Left hindlimb (tissue), 1 donor: ENCODE data around the gene CTSE.

Experiments
- DNase-seq: peaks from one replicate; pipeline ENCODE4 v3.0.0-alpha.2; 2018

Gene CTSE

DNA sequence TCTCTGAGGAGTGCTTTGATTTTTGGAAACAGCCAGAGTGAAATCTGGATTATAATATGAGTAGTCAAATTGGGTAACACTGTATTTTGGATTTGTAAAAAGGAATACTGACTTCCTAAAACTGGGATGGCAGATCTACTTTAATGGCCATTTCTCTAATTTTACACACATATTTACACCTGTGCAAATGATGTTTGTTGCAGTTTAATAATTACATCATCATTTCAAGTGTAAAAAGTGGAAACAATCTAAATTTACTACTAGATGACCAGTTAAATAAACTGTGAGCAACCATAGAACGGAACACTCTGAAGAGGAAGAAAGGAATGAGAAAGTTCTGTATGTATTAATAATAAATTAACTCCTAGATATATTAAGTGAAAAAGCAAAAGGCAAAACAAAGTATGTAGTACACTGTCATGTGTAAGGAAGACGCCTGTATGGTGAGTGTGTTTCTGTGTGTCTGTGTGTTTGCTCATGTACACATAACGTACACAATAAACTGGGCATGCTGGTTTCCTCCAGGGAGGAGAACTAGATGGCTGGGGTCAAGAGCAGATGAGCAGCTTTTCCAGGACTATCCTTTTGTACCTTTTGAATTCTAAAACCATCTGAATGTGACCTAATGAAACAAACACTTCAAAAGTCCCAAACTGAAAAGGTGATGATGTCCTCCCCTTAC, 26.4 kb upstream of the CTSE start:
- no peak for DNase-seq

DNA sequence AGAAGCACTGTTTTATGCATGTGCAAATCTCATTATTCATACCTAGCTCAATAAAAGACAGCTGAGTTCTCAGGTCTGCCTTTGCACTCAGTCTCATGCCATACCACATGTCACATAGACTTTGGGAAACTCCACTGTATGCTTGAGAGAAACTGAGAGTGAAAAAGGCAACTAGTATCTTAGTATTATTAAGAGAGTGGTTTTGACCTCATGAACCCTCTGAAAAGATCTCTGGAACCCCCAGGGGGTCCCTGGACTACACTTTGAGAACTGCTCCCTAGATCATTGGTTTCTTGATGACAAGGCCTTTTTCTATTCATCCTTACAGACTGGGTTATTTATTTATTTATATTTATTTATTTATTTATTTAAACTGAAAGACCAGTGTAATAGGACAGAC, 25.6 kb upstream of the CTSE start:
- no peak for DNase-seq

DNA sequence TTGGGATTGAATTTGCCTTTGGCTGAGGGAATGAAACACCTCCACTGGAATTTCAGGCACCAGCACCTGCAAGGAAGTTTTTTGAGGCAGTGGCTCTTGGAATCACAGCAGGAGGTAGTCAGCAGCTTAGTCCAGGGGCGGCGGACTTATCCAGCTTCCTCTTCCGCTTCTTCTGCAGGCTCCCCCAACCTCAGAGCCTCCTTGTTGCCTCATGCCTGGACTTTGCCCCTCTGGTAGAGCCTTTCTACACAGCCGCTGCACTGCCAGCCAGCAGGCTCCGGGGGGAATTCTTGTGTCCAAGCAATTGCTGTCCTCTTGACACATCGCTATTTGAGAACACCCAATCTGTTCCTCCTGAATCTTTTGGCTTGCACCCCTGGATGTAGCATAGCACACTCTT, 24.9 kb upstream of the CTSE start:
- DNase-seq: no peak

DNA sequence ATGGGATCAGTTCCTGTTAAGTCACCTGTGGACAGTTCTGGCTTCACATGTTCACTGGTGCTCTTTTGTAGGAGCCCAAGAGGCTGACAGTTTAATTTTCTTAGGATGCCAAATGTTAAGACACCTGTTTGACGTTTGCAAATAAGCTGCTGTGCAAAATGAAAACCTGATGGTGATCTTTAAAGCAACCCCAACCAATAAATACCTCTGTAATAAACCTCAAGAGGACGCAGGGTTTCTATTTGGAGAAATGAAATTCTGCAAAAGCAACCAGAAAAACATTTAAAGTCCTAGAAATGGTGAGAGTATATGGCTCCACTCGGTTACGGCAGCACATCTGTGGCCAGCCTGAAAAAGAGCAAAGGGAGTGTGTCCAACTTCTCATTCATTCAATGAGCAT, 23.6 kb upstream of the CTSE start:
- no peak for DNase-seq

DNA sequence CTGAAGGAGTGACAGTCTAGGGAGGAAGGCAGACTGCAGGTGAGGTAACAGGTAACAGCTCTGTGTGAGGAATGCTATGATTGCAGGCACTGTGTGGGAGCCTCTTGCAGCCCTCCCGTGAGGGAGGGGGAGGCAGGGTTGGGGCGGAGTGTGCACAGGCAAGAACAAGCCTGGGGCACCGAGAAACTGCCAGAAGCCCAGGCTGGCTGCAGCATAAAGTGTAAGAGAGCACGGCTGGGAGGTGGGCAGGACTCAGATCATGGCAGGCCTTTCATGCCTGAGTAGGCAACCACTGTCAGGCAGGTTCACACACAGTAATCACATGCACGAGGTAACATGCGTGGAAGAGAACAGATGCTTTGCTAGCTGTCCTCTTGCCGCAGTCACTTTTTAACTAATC, 17.9 kb upstream of the CTSE start:
- DNase-seq: no peak

DNA sequence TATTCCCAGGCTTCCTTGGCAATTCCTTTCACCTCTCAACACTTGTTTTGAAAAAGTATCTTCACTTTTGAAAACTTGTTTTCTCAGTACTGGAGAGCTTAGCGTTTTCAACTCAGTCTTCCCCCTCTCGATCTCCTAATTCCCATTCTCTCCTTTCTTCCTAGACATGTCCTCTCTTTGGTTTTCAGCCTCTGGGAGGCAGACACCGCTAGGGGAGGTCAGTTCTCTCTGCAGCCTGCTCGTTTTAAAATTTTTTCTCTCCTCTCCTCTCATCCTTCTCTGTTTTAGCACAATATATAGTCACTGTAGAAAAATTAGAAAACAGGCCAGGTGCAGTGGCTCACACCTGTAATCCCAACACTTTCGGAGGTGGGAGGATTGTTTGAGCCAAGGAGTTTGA, 16.6 kb upstream of the CTSE start:
- DNase-seq: no peak

DNA sequence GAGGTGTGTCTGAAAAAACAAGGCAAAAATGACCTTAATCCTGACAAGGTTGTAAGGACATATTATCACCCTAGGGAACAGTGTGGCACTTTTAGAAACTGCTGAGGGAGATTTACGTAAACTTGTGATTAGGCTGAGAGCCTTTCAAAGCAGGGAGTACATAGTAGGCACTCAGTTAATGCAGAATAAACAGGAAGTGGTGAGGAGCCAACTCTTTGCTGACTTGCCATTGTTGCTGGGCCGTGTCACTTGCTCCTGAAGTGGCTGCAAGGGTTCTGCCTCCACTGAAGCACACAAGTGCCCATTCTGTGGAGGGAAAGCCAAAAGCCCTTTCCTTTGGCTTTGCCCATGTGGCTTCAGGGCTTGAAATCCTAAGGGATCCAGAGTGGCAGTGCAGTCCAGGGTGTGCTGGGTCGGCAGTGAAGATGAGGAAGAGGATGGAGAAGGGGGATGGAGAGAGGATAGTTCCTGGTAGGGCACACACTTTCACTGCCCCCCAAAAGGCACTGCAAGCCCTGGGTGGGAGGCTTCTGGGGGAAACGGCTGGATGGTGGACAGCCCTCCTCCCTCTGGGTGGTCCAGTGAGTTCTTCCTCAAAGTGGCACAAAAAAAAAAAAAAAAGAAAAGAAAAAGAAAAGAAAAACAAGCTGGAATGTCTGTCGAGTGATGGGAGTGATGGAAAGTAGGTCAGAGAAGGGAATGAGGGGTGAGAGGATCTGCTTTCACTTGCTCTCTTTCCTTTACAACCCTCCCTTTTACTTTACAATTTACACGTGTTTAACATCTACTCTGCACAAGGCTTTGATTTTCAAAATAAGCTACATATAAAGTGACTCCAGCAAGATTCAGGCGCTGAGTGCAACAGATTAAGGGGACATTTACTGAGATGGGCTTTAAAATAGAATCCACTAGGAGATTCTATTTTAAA, 15.6 kb upstream of the CTSE start:
- DNase-seq: no peak

DNA sequence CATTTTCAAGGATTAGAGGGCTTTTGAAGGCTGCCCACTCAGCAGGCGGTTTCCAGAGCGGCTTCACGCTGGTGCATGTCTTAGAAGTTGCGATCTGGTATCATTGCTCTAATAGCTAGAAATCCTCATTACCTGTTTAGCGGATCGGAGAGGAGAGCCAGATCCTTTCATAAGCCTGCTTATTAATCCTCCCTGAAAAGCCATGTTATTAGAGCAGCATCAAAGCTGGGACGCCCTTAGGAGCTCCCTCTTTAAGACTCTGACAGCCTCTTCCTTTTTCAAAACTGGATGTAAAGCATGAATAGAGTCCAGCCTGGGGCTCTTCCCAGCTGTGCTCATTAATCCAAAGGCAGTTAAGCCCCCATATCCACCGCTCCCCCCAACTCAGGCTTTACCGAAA, 13.9 kb upstream of the CTSE start:
- DNase-seq: no peak

DNA sequence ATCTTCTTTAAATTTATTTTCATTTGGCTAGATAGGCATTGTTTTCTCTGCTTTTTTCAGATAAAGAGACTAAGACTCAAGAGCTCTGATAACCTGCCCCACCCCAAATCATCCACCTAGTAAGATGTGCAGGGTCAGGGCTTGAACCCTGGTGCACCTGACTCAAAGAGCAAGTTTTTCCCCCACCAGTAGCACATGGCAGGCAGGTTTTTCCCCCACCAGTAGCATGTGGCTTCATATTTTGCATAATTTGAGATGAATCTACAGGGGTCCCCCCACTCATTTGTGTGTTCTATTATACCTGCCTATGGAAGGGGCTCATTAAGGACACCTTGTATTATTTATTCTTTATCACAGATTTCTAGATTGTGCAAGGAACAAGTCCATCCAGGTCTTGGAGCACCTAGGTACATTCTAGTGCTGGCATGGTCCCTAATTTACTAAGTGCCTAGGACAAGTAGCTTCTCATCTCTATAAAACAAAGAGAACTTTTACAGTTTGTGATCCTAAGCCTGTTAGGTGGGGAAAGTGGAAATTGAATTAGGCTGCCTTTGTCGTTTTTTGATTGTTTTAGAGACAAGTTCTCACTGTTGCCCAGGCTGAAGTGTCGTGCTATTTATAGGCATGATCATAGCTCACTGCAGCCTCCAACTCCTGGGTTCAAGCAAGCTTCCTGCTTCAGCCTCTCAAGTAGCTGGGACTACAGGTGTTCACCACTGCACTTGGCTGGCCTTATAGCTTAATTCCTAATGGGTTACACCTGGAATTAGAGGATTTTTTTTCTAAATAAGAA, 13.2 kb upstream of the CTSE start:
- DNase-seq: no peak

DNA sequence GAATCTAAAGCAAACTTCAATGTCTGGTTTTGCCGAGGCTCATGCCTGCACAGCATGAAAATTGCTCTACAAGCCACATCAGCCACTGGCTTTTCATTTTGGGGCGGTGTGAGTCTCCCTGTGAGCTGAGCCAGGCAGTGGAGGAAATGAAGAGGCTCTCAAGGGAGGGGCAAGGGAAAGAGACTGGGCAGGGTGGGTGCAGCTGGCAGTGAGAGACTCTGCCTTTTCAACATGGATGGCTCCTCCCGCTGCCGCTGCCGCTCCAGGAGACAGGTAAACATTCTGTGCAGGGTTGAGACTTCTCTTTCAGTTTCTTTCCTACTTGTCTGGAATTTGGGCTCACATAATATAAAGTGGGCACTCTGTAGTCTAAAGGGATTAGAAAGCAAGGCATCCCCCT, 11.3 kb upstream of the CTSE start:
- no peak for DNase-seq

DNA sequence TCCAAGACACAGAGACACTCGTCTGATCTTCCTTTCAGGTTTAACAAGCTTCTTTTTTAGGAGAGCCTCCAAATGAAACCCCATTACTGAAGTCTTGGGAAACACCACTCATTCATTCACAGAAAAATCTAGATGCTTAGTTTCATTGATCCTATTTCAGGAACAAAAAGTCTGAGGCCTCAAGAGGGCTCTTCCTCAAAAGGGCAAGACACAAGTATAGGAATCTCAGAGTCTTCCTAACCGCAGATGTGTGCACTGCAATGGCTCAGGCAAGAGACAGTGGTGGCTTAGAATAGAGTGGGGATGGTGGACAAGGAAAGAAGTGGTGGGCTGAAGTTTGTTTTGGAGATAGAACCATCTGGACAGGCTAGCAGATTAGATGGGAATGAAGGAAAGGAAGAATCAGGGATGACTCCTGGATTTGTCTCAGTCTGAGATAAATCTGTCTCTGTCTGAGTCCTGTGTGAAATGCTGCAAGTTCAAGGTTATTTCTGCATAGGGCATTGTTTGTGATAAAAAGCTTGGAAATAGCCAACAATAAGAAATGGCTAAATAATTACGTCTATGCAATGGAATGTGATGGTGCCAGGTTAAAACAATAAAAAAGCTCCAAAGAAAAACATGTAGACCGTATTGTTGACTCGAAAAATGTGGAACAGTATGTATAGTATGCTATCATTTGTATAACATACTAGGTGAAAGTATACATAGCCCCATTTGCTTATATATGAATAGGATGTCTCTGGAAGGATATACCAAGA, 8.9 kb upstream of the CTSE start:
- DNase-seq: no peak

DNA sequence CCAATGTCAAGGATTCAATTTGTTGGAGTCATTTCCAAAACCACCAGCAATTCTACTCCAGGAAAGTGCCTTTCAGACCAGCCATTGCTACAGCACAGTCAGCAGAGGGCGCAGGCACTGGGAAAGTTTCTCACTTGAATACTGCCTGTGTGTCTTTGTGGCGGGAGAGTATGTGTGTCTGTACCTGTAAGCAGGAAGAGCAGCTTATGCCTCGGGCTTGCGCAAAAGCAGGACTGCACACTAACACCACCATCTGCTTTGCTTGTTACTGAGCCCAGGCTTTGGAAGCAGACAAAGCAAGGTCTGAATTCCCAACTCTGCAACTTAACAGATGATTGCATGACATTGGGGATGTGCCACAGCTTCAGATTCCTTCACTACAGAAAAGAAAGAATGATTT, 7.0 kb upstream of the CTSE start:
- DNase-seq: peak; percentile 73

DNA sequence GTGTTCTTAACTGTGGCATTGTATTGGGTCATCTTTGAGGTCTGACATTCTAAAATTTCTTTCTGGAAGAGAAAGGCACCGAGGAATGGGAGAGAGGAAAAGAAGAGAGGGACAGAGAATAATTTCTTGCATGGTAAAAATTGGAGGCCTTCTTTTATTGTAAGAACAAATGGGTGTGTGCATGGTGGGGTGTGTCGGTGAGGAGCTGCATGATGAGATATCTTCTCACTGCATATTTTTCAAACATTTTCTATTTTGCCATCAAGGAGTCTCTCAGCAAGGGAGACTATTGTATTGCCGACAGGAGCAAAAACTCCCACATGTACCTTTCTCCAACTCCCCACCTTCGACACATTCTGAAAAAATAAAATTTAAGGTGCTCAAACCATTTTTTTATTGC, 6.5 kb upstream of the CTSE start:
- no peak for DNase-seq

DNA sequence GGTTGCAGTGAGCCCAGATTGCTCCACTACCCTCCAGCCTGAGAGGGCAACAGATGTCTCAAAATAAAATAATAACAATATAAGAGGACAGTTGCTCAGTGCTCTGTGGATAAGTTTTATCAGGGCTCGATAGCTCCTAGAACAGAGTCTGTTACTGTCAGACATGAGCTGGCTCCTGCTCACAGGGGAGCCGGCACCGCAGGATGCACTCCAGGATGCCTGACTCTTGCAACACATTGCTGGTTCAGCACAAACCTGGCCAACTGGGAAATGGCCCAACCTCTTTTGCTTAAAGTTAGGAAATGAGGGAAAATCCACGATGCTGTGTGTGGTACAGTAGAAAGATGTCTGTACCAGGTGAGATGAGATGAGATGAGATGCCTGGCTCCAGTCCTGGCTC, 5.8 kb upstream of the CTSE start:
- DNase-seq: no peak

DNA sequence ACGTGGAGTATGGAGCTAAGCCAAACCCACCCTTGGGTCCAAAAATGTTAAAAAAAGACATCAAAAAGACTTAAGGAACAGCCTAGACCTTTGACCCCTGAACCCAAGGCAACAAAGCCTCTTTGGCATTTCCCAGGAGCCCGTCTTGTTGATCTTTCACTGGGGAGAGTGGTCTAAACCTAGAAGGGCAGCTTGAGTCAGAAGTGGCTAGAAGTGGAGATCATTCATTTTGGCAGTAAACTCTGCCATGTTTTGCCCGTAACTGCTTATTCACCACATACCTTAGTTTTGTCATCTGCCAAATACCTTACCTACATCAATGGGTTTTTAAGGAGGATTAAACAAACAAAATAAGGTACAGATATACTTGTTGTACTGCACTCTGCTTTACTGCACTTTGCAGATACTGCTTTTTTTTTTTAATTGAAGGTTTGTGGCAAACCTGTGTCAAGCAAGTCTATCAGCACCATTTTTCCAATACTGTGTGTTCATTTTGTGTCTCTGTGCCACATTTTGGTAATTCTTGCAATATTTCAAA, 1.7 kb upstream of the CTSE start:
- no peak for DNase-seq

DNA sequence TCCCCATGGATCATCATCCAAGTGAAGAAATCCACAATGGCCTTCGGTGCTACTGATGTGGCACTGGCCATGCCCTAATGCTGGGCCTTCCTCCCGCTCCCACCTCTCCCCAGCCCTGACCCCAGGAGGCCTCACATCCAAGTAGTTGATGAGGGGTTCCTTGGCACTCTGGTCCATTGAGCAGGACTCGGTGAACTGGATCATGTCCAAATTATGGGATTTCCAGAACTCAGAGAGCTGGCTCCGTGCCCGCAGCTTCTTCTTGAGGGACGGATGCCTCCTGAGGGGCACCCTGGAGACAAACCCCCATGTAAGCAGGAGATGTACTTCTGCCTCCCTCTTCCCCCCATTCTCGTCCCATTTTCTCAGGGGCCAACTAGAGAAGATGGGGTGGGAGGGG, 929 bp downstream of the CTSE start:
- no peak for DNase-seq

DNA sequence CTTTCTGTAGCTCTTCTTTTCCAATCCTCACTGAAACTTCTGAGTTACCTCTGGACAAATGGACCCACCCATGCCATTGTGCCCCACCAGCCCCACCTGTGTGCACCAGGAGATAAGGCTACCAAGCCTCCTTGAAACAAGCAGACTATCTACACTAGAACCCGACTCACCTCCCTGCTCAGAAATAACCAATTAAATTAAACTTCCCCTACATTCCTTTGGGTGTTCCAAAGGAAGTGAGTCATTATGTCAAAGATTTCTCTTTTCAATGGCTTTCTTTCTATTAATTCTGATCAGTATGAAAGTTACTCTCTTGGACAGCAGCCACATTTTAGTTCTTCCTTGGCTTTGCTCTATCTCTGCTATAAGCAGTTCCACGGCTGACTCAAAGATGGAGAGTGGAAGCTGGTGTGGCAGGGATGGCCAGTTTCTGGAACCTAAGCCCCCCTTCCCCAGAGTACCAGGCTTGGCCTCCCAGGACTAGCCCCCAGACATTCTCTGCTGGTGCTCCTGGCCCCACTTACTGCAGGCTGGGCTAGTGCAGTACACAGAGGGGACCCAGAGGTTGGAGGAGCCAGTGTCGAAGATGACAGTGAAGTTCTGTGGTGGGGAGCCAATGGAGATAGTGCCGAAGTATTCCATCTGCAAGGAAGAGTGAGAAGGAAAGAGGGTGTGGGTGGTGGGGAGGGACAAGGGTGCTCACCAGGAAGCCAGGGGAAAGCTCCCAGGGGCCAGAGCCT, 1.9 kb downstream of the CTSE start:
- no peak for DNase-seq

DNA sequence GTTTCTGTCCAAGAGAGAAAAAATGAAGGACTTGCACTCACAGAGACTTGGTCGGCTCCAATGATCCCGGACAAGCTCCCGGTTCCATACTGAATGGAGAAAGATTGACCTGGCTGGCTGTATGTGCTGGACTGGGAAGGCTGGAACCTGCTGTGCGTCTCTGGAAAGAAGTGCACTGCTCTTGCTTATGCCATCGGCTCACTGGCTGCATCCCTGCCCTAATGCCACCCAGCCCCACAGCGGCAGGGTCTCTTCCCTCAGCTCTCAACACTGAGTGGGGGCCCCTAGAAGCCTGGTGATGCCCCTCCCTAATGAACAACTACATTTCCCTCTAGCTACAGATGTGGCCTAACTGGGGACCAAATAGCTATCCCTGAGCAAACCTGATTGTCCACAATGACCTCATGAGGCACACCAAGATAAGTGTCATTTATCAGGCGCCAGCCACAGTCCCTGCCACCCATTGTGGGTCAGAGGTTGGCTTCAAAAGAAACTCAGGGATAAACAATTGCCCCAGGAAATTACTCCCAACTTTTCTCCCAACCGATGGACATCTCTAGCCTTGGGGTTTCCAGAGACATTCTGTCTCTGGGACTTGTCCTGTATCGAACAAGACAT, 2.6 kb downstream of the CTSE start:
- no peak for DNase-seq

DNA sequence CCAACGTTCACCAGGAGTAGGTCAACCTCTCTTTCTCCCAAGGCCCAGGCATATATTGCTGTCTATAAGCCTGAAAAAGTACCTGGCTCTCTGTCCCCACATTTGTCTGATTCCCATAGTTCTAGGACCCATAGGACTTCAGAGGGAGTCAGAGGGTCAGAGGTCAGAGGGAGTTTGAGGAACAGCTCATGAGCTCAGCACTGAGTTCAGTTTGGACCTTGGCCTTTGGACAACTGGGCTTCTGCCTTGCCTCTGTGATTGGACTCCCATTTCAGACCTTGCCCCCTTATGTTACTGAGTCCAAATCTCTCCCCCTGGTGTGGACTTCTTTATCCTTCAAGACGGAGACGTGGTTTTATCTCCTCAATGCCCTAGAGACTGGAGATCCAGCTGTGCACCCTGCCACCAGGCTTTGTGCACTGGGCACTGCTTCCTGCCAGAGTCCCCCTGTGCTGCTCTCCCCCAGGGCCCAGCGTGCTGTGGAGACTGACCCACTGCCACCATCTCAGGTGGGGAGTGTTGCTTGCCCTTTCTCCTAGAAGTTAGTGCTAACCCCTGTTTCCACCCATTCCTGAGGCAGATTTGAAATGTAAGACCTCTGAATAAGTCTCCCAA, 3.2 kb downstream of the CTSE start:
- DNase-seq: no peak

DNA sequence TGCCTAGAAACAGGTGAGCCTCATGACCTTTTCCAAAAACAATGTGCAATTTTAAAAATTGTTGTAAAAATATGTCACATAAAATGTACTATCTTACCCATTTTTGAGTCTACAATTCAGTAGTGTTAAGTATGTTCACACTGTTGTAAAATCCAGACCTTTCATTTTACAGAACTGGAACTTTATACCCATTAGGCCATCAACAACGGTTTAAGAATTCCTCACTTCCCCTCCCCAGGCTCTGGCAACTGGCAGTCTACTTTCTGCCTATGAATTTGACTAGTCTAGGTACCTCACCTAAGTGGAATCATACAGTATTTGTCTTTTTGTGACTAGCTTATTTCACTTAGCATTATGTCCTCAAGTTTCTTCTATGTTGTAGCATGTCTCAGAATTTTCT, 8.6 kb downstream of the CTSE start:
- no peak for DNase-seq

DNA sequence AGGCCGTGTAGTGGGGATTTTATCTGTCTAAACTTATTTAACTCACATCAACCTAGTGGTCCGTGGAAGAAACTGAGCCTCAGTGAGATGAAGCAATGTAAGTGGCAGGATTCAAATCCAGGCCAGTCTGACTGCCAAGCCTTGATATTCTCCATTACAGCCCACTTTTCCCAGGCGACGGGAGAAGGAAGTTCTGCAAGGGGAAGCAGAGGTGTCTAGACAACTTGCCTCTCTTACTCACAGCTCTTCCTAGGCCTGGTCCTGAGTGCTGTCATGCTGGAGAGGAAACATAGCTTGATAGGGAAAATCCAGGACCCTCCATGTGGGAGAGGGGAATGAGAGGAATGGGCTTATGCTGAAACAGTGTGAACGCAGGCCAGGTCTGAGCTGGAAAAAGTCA, 9.1 kb downstream of the CTSE start:
- DNase-seq: no peak
